ENCODE results near the gene PKNOX2.

Gene PKNOX2

DNA sequence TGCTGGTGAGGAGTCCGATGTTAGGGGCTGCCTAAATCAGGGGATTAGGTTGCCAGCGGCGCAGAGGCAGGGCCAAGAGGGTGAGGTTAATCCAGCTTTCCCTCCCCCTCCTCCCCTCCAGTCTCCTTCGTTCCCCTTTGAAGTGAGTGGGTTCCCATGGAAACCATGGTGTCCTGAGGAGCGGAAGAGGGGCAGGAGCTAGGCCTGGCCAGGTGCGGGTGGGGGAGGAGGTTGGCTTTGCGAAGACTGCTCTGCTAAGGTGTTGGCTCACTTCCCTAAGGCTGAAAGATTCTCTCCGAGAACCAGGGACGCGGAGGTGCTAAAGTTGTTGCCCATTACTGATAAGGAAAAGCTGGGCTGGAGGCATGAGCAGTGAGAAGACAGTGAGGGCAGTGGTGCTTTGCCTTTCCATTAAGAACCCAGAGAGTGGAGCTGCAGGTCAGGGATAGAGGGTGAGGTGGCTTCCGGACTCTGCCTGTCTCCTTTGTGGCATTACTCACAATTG, 206.9 kb downstream of the PKNOX2 start:
- no peak for DNase-seq

DNA sequence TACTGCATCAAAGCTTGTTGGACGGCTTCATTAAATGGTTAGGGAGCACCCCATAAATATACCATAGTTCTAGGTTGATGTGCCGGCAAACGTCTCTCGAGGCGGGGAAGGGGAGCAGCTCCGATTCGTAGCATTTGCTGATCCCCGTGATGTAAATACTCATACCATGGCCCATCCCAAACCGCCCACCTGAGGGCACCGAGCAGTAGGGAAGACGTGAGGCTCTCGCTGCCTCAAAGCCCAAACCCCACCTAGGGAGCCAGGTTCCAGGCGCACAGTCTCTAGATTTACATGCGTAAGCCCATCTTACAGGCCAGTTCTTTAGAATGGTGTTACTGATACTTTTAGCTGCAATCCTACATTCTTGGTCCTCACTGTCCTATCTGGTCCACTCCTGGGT, 207.5 kb downstream of the PKNOX2 start:
- DNase-seq, result no peak

- no peak for DNase-seq
These were observed 208.4 kb downstream of the PKNOX2 start for GRCh38 chr11:125372911-125373310.

- DNase-seq, result no peak
These were observed 209.2 kb downstream of the PKNOX2 start for GRCh38 chr11:125373426-125374391.

DNA sequence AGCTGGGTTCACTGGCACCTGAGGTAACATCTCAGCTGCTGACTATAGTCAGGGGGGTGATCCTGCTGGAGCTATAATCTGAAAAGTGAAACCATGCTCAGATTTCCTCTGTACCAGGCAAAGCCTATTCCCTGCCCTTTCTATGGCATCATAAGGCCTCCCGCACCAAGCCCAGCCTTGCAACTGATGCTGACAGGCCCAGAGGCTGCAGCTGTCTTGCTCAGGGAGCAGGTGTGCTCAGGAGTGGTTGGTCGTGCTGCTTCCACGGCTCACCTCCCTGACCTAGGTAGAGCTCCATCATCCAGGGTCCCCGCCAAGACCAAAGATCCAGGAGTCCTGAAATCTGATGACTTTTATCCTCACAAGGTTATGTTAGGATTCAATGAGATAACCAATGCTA, 209.8 kb downstream of the PKNOX2 start:
- no peak for DNase-seq

DNA sequence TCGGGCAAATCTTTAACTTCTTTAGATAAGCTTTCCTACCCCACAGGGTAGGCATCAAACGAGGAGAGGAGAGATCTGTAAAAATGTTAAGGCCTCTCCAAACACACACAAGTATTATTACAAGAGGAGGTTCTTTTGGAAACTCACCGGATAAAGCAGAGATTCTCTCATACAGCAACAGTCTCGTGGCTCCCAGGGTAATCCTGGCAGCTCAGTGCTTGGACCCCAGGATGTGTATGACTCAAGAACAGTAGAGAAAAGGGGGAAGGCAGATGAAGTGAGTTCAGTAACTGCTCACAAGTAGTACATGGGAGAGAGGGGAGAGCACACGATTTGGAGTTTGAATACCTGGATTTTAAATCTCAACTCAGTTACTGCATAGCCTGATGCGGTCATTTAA, 210.6 kb downstream of the PKNOX2 start:
- DNase-seq, result no peak

GRCh38 chr11:125376117-125376516, 211.6 kb downstream of the PKNOX2 start:
- DNase-seq, result no peak

- no peak for DNase-seq
These were observed 212.3 kb downstream of the PKNOX2 start for GRCh38 chr11:125376856-125377255.

GRCh38 chr11:125378083-125378482, 213.5 kb downstream of the PKNOX2 start:
- no peak for DNase-seq

DNA sequence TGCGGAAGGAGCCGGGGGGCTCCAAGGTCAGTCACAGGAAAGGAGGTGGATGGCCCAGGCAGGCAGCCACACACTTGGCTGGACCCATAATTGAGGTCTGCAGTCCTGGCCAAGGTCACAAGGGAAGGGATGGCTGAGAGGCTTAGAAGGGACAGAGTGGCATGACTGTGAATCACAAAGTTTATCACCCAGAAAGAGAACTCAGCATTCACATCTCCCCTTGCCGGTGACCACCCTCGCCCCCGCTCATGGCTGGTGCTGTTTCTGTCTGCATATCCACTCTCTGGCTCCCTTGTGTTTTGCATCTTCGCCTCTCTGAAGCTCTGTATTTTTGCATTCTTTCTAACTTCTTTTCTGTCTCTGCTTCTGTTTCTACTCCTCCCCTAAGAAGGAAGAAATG, 214.0 kb downstream of the PKNOX2 start:
- no peak for DNase-seq

- no peak for DNase-seq
These were observed 215.0 kb downstream of the PKNOX2 start for GRCh38 chr11:125379565-125379964.

GRCh38 chr11:125379981-125380380, 215.4 kb downstream of the PKNOX2 start:
- no peak for DNase-seq

DNA sequence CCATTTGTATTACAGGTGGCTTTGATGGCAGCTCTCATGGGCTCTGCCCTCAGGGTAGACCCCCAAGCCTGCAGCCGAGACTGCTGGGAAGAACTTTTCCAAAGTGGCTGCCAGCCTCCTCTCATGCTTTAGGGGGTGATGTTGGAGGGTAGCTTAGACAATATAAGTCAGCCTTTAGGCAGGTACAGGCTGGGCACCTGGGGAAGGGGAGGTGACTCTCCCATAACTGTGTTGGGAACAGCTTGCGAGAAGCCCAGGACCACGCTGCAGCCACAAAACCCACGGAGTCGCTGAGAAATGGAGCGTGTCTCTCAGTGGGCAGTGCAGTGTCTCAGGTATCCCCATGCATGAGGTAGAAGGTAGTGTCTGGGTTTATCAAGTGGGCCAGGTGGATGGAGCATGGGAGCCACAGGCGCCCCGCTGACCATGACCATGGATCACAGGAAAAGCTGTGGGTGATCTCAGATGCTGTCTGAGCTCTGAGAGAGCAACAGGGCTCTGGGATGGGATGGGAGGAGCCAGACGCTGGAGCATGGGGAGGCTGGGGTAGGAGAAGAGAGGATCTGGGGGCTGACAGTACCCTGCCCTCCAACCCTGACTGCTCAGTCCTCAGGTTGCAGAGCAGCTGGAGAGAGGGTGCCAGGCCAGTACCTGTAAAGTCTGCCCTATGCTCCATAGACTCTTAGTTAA, 216.3 kb downstream of the PKNOX2 start:
- no peak for DNase-seq

GRCh38 chr11:125381499-125382044, 217.0 kb downstream of the PKNOX2 start:
- DNase-seq, result no peak

DNA sequence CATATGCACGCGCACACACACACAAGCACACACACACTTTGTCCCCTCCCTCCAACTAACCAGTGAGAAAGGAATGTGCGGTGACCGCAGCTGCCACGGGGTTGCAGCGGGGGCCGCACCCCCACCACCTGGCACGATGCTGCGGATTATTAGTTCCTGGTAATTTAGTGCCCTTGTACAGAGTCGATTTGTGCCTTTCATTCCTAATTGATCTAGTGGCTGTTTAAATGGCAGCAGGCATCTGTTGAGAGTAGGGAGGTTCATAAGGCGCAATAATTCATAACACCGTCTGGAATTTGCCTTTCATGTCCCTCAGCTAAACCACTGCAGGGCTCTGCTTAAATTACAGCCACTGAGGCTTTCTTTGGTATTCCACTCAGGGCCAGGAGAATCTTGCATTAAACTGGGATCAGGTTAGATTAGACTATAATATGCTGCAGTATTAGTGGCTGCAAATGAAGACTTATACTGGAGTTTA, 217.8 kb downstream of the PKNOX2 start:
- DNase-seq, result no peak

GRCh38 chr11:125382822-125383221, 218.3 kb downstream of the PKNOX2 start:
- DNase-seq, result no peak

GRCh38 chr11:125384825-125385224, 220.3 kb downstream of the PKNOX2 start:
- no peak for DNase-seq

GRCh38 chr11:125387901-125388300, 223.3 kb downstream of the PKNOX2 start:
- no peak for DNase-seq

DNA sequence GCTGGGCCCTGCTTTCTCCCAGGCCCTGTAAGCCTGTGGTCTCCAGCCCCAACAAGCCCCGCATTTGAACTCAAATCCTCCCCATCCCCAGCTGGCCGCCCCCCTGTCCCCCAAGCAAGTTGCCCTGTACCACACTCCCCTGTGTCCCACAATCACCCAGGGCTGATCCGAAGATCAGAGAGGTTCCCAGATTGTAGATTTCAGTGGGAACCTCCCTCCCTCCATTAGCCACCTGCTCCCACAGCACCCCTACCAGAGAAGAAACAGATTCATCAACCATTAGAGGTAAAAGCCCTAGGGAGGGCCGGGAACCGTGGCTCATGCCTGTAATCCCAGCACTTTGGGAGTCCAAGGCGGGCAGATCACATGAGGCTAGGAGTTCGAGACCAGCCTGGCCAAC, 224.1 kb downstream of the PKNOX2 start:
- DNase-seq, result no peak

DNA sequence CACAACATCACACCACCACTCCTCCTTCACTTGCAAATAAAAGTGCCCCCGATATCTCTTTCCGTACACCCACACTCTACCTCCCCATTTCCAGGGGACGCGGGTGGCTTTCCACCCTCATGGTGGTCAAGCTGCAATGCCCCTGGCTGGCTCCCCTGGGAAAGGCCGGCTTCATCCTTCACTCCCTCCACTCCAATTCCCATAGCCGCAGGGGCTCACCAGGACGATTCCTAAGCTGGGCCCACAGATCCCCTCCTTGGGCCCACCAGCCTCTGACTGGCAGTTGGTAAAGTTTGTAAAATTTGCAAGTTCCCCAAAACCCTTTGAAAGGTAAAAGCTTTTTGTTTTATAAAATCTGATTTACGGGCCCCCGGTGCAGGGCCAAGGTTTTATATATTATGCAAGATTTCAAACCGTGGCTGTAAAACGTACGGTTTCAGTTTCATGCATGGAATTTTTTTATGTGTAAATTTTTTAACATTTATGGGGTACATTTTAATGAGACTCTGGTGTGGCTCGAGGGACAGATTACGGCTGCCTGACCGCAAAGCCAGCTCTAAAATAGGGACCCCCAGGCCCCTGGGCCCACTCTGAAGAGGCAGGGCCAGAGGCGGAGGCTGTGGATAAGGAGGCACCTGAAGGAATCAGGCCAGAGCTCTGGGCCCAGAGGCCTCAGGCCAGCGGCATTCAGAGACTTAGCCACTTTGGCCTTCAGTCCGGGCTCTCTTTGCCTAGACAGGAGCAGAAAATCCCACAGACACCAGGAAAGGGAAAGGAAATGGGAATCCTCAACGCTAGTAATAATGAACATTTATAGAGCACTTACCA, 225.0 kb downstream of the PKNOX2 start:
- DNase-seq, result no peak

GRCh38 chr11:125390946-125391345, 226.4 kb downstream of the PKNOX2 start:
- no peak for DNase-seq

GRCh38 chr11:125393331-125393730, 228.8 kb downstream of the PKNOX2 start:
- no peak for DNase-seq

DNA sequence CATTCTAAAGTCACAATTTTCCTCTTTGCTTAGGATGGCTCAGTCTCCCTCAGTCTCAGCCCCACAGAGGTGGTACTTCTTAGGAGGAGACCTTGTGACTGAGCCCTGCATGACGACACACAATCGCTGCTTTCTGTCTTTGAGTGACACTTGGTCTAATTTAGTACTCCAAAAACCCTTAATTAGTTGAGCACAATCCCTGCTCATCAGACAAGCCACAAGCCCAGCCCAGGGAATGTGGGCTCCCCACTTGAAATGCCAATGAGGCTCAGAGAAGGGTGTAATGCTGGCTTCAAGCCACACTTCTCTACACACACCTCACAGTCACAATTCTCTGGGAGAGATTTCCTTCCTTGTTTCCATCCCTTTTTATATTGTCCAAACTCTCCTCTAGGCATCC, 229.7 kb downstream of the PKNOX2 start:
- DNase-seq, result no peak

Data from SHP77 treated with DMSO at 0.1 percent for 48 hours (cell line).